Lower leg skin (tissue), 3 donors: Measurements from ENCODE around the gene RIMS1.

Experiments
- POLR2A ChIP-seq, 2 donors: fragments of 450-650 bp; IDR thresholded peaks; one replicate each; pipeline ENCODE4 v1.6.1; 2016 to 2017; ENCODE audit warnings: antibody characterized with exemption in 2 of 2, mild to moderate bottlenecking in 1 of 2, moderate library complexity in 1 of 2
- TF ChIP-seq, protein P1 (sequence below), 3 donors: fragments of 450-650 bp; IDR thresholded peaks; one replicate each; pipeline ENCODE4 v1.5.1; 2016; ENCODE audit warnings: antibody characterized with exemption in 3 of 3, mild to moderate bottlenecking in 3 of 3, moderate library complexity in 2 of 3

DNA sequence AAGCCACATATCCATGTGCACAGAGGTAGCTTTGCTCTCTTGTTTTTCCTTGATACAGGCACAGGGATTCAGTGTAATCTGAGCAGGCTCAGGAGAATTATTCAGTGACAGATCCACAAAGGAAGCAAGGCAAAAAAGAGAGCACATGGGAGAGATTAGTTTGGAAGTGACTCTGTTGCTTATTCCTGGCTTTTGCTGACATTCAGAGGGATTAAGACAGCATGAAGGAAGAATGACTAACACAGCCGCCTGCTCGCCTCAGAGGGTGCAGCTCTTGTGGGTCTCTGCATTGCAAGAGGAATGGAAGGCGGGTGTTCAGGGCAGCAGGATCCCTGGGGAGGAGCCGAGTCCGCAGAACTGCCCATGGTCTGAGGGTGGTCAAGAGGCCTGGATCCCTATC is 532.1 kb downstream of the RIMS1 start:
- TF ChIP-seq, protein P1, sequence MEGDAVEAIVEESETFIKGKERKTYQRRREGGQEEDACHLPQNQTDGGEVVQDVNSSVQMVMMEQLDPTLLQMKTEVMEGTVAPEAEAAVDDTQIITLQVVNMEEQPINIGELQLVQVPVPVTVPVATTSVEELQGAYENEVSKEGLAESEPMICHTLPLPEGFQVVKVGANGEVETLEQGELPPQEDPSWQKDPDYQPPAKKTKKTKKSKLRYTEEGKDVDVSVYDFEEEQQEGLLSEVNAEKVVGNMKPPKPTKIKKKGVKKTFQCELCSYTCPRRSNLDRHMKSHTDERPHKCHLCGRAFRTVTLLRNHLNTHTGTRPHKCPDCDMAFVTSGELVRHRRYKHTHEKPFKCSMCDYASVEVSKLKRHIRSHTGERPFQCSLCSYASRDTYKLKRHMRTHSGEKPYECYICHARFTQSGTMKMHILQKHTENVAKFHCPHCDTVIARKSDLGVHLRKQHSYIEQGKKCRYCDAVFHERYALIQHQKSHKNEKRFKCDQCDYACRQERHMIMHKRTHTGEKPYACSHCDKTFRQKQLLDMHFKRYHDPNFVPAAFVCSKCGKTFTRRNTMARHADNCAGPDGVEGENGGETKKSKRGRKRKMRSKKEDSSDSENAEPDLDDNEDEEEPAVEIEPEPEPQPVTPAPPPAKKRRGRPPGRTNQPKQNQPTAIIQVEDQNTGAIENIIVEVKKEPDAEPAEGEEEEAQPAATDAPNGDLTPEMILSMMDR (IDR thresholded peaks at IDR 0.05) = no peak
- TF ChIP-seq POLR2A (IDR thresholded peaks at IDR 0.05) = no peak
